HEK293T (cell line): ENCODE results near the gene RCAN1.

ENCODE experiments used
- BHLHE40 ChIP-seq: fragments of 450-650 bp; IDR thresholded peaks from 2 replicates; pipeline ENCODE4 v1.6.1; 2016; ENCODE audit warnings: mild to moderate bottlenecking, moderate library complexity, borderline replicate concordance
- ELF4 ChIP-seq: fragments of 450-650 bp; IDR thresholded peaks from 2 replicates; pipeline ENCODE4 v1.6.1; 2017; ENCODE audit warnings: antibody characterized with exemption
- FOXA1 ChIP-seq: fragments of 450-650 bp; IDR thresholded peaks from 2 replicates; pipeline ENCODE4 v1.6.1; 2016; ENCODE audit warnings: mild to moderate bottlenecking
- HDGF ChIP-seq: fragments of 450-650 bp; IDR thresholded peaks from 2 replicates; pipeline ENCODE4 v1.6.1; 2017; ENCODE audit warnings: antibody characterized with exemption, borderline replicate concordance
- L3MBTL2 ChIP-seq: fragments of 450-650 bp; conservative IDR thresholded peaks from 2 replicates; pipeline ENCODE4 v1.6.1; 2016; ENCODE audit warnings: mild to moderate bottlenecking
- PKNOX1 ChIP-seq: fragments of 450-650 bp; IDR thresholded peaks from 2 replicates; pipeline ENCODE4 v1.6.1; 2016
- SP1 ChIP-seq: fragments of 450-650 bp; IDR thresholded peaks from 2 replicates; pipeline ENCODE4 v1.6.1; 2017
- SUZ12 ChIP-seq: fragments of 450-650 bp; IDR thresholded peaks from 2 replicates; pipeline ENCODE4 v1.6.1; 2016; ENCODE audit warnings: mild to moderate bottlenecking
- TARDBP ChIP-seq: fragments of 450-650 bp; IDR thresholded peaks from 2 replicates; pipeline ENCODE4 v1.6.1; 2016
- ZNF384 ChIP-seq: fragments of 450-650 bp; IDR thresholded peaks from 2 replicates; pipeline ENCODE4 v1.6.1; 2016

- TF ChIP-seq ELF4 (no peak), FOXA1 (no peak), SUZ12 (no peak), TARDBP (no peak), BHLHE40 (no peak), PKNOX1 (no peak), HDGF (no peak), L3MBTL2 (no peak), ZNF384 (no peak), SP1 (no peak)
Observed at GRCh38 chr21:34558166-34558565, 56.7 kb downstream of the RCAN1 start.
